NB4 (cell line): ENCODE measurements around the gene HYI.

ENCODE experiments used
- CTCF ChIP-seq: IDR thresholded peaks from one replicate; pipeline ENCODE4 v1.5.1; 2012; ENCODE audit warnings: low read depth, low read length
- MAX ChIP-seq: IDR thresholded peaks from 2 replicates; pipeline ENCODE4 v1.6.1; 2011; ENCODE audit warnings: low read depth, low read length
- MYC ChIP-seq: IDR thresholded peaks from 2 replicates; pipeline ENCODE4 v1.6.1; 2011; ENCODE audit warnings: low read depth, low read length
- POLR2A ChIP-seq: IDR thresholded peaks from 2 replicates; pipeline ENCODE4 v1.6.1; 2011; ENCODE audit warnings: mild to moderate bottlenecking; ENCODE audit not compliant: insufficient read length; ENCODE audit errors: extremely low read depth

GRCh38 chr1:43441166-43441893 is 12.4 kb downstream of the HYI start:
- no peak for TF ChIP-seq POLR2A
- TF ChIP-seq CTCF = no peak
- TF ChIP-seq MYC = no peak
- TF ChIP-seq MAX = no peak
